ENCODE measurements around the gene PSME2. TPM values are rescaled to one million over a fixed set of nuclear protein-coding genes. Genes with fewer than 3 reads are reported as not detected.

PSME2 gene
- total and polyA plus RNA-seq, 2 donors (not counting 1 experiment from before 2014, with no cell fraction given): 132 to 148 TPM

- no peak for TF ChIP-seq CTCF (conservative IDR thresholded peaks at IDR 0.05 in 1 of 2, IDR thresholded peaks at IDR 0.05 in 1 of 2; ENCODE audit: low read depth in 1 of 2, low read length in 2 of 2)
- H3K36me3 ChIP-seq (ENCODE audit: control insufficient read depth, insufficient read depth, low read length): peaks cover 3% of the 10 kb centered on the region
- H4K20me1 ChIP-seq (ENCODE audit: control insufficient read depth, extremely low read depth, insufficient read depth, low read length): no peaks in the 10 kb centered on the region
- H3K4me1 ChIP-seq (ENCODE audit: control insufficient read depth, extremely low read depth, insufficient read depth, low read length): no peaks in the 10 kb centered on the region
- no peak overlapping the region for H3K9ac ChIP-seq (ENCODE audit: insufficient read depth, low read length)
- H3K4me3 ChIP-seq (replicated peaks in 1 of 4; ENCODE audit: control extremely low read depth in 1 of 4, insufficient read depth in 1 of 4, low read depth in 3 of 4, low read length in 4 of 4): no peak overlapping the region
- no peak overlapping the region for H3K27ac ChIP-seq (ENCODE audit: insufficient read depth, low read length)
- H3K9me3 ChIP-seq (ENCODE audit: control insufficient read depth, insufficient read depth, low read depth, low read length): no peaks in the 10 kb centered on the region
- no peaks in the 10 kb centered on the region for H3K27me3 ChIP-seq (ENCODE audit: control insufficient read depth, insufficient read depth, low read length)
- DNase-seq (ENCODE audit: low read depth in 2 of 2): no peak
- H3K79me2 ChIP-seq (ENCODE audit: control insufficient read depth, insufficient read depth, low read length): no peaks in the 10 kb centered on the region
- no peak overlapping the region for H3K4me2 ChIP-seq (ENCODE audit: extremely low read depth, insufficient read depth, low read length)
- no peak overlapping the region for H2AFZ ChIP-seq (ENCODE audit: low read length)
Measured at GRCh38 chr14:24122898-24123297, 23.5 kb downstream of the PSME2 start.

GRCh38 chr14:24122416-24122815 lies 24.0 kb downstream of the PSME2 start:
- no peak for TF ChIP-seq CTCF (conservative IDR thresholded peaks at IDR 0.05 in 1 of 2, IDR thresholded peaks at IDR 0.05 in 1 of 2; ENCODE audit: low read depth in 1 of 2, low read length in 2 of 2)
- no peak for TF ChIP-seq EZH2 (IDR thresholded peaks at IDR 0.05; ENCODE audit: low read length, missing control alignments)
- no peak overlapping the region for H3K4me2 ChIP-seq (ENCODE audit: extremely low read depth, insufficient read depth, low read length)
- H3K36me3 ChIP-seq (ENCODE audit: control insufficient read depth, insufficient read depth, low read length): peaks cover 3% of the 10 kb centered on the region
- no peak overlapping the region for H3K27ac ChIP-seq (ENCODE audit: insufficient read depth, low read length)
- no peak overlapping the region for H3K4me3 ChIP-seq (replicated peaks in 1 of 4; ENCODE audit: control extremely low read depth in 1 of 4, insufficient read depth in 1 of 4, low read depth in 3 of 4, low read length in 4 of 4)
- no peaks in the 10 kb centered on the region for H3K4me1 ChIP-seq (ENCODE audit: control insufficient read depth, extremely low read depth, insufficient read depth, low read length)
- H4K20me1 ChIP-seq (ENCODE audit: control insufficient read depth, extremely low read depth, insufficient read depth, low read length): no peaks in the 10 kb centered on the region
- H3K79me2 ChIP-seq (ENCODE audit: control insufficient read depth, insufficient read depth, low read length): no peaks in the 10 kb centered on the region
- H3K9me3 ChIP-seq (ENCODE audit: control insufficient read depth, insufficient read depth, low read depth, low read length): no peaks in the 10 kb centered on the region
- no peak overlapping the region for H3K9ac ChIP-seq (ENCODE audit: insufficient read depth, low read length)
- H2AFZ ChIP-seq (ENCODE audit: low read length): no peak overlapping the region
- H3K27me3 ChIP-seq (ENCODE audit: control insufficient read depth, insufficient read depth, low read length): no peaks in the 10 kb centered on the region
- no peak for DNase-seq (ENCODE audit: low read depth in 2 of 2)

GRCh38 chr14:24121210-24121609 lies 25.2 kb downstream of the PSME2 start:
- Histone ChIP-seq H3K4me1 (ENCODE audit: control insufficient read depth, extremely low read depth, insufficient read depth, low read length) (no peaks in the 10 kb centered on the region), H3K27ac (ENCODE audit: insufficient read depth, low read length) (no peak overlapping the region), H3K4me3 (replicated peaks in 1 of 4; ENCODE audit: control extremely low read depth in 1 of 4, insufficient read depth in 1 of 4, low read depth in 3 of 4, low read length in 4 of 4) (no peak overlapping the region), H3K36me3 (ENCODE audit: control insufficient read depth, insufficient read depth, low read length) (peaks cover 3% of the 10 kb centered on the region), H3K79me2 (ENCODE audit: control insufficient read depth, insufficient read depth, low read length) (no peaks in the 10 kb centered on the region), H3K9ac (ENCODE audit: insufficient read depth, low read length) (no peak overlapping the region), H3K4me2 (ENCODE audit: extremely low read depth, insufficient read depth, low read length) (no peak overlapping the region), H3K9me3 (ENCODE audit: control insufficient read depth, insufficient read depth, low read depth, low read length) (no peaks in the 10 kb centered on the region), H4K20me1 (ENCODE audit: control insufficient read depth, extremely low read depth, insufficient read depth, low read length) (no peaks in the 10 kb centered on the region), H3K27me3 (ENCODE audit: control insufficient read depth, insufficient read depth, low read length) (no peaks in the 10 kb centered on the region), H2AFZ (ENCODE audit: low read length) (no peak overlapping the region)
- no peak for TF ChIP-seq CTCF (conservative IDR thresholded peaks at IDR 0.05 in 1 of 2, IDR thresholded peaks at IDR 0.05 in 1 of 2; ENCODE audit: low read depth in 1 of 2, low read length in 2 of 2)
- TF ChIP-seq EZH2 (IDR thresholded peaks at IDR 0.05; ENCODE audit: low read length, missing control alignments): no peak
- DNase-seq (ENCODE audit: low read depth in 2 of 2): no peak

All from fibroblast of lung (primary cell).